RWPE2 (cell line): Measurements from ENCODE around the gene VWA5A.
"Not testable (repeated sequence)": the region's sequence is repeated elsewhere in the genome, so short reads cannot be mapped to it uniquely, and the experiment has no call there.

Experiments used
- ATAC-seq: fragments of 200-7000 bp; cut with Tn5 transposase; 3 replicates; pipeline ENCODE4 v1.9.1; 2021; ENCODE audit warnings: low read depth
- DNase-seq: peaks from one replicate; pipeline ENCODE4 v3.0.0-alpha.2; 2020; ENCODE audit warnings: low spot score
- H3K27ac ChIP-seq: fragments of 450-650 bp; 2 replicates; pipeline ENCODE4 v1.5.1; 2017; ENCODE audit warnings: mild to moderate bottlenecking; ENCODE audit not compliant: poor library complexity, severe bottlenecking
- H3K27me3 ChIP-seq: fragments of 250-450 bp; sonication (Bioruptor Pico); 2 replicates; pipeline ENCODE4 v1.5.1; 2021; ENCODE audit warnings: mild to moderate bottlenecking, moderate library complexity; ENCODE audit not compliant: insufficient read depth, poor library complexity, severe bottlenecking
- H3K36me3 ChIP-seq: fragments of 250-450 bp; sonication (Bioruptor Pico); 2 replicates; pipeline ENCODE4 v1.5.1; 2020; ENCODE audit warnings: low read depth, mild to moderate bottlenecking, moderate library complexity
- H3K4me1 ChIP-seq: fragments of 250-450 bp; sonication (Bioruptor Pico); 2 replicates; pipeline ENCODE4 v1.5.1; 2021; ENCODE audit warnings: mild to moderate bottlenecking, moderate library complexity; ENCODE audit not compliant: insufficient read depth, poor library complexity, severe bottlenecking
- H3K4me3 ChIP-seq: fragments of 250-450 bp; sonication (Bioruptor Pico); 2 replicates; pipeline ENCODE4 v1.5.1; 2021; ENCODE audit warnings: mild to moderate bottlenecking, moderate library complexity; ENCODE audit not compliant: severe bottlenecking
- H3K9me3 ChIP-seq: fragments of 250-450 bp; sonication (Bioruptor Pico); 2 replicates; pipeline ENCODE4 v1.5.1; 2021; ENCODE audit warnings: mild to moderate bottlenecking, moderate library complexity; ENCODE audit not compliant: severe bottlenecking
- CTCF ChIP-seq: fragments of 450-650 bp; IDR thresholded peaks from one replicate; pipeline ENCODE4 v1.5.1; 2017; ENCODE audit warnings: mild to moderate bottlenecking, moderate library complexity; ENCODE audit not compliant: poor library complexity, severe bottlenecking

VWA5A gene

GRCh38 chr11:124120891-124121290, 5.6 kb downstream of the VWA5A start:
- no peak for TF ChIP-seq CTCF
- DNase-seq = no peak

GRCh38 chr11:124122123-124122522, 6.9 kb downstream of the VWA5A start:
- Histone ChIP-seq H3K27me3 (no peaks in the 10 kb centered on the region), H3K9me3 (no peaks in the 10 kb centered on the region), H3K36me3 (peaks cover 5% of the 10 kb centered on the region; the same call in 1 of the 2 replicates), H3K4me3 (no peak overlapping the region), H3K4me1 (no peaks in the 10 kb centered on the region), H3K27ac (no peak overlapping the region)
- ATAC-seq = no peak
- no peak for TF ChIP-seq CTCF
- DNase-seq = no peak

More at GRCh38 chr11:124120891-124121290, 5.6 kb downstream of the VWA5A start:
- H3K4me1 ChIP-seq = no peaks in the 10 kb centered on the region
- H3K36me3 ChIP-seq = peaks cover 5% of the 10 kb centered on the region; the same call in 1 of the 2 replicates
- H3K4me3 ChIP-seq = no peak overlapping the region
- no peak overlapping the region for H3K27ac ChIP-seq
- no peaks in the 10 kb centered on the region for H3K27me3 ChIP-seq
- no peak for ATAC-seq
- H3K9me3 ChIP-seq = no peaks in the 10 kb centered on the region

GRCh38 chr11:124123622-124124021, 8.4 kb downstream of the VWA5A start:
- Histone ChIP-seq H3K36me3 (peaks cover 5% of the 10 kb centered on the region; the same call in 1 of the 2 replicates), H3K4me3 (no peak overlapping the region), H3K9me3 (no peaks in the 10 kb centered on the region), H3K4me1 (no peaks in the 10 kb centered on the region), H3K27me3 (no peaks in the 10 kb centered on the region), H3K27ac (no peak overlapping the region)
- no peak for TF ChIP-seq CTCF
- DNase-seq = no peak
- no peak for ATAC-seq

GRCh38 chr11:124127134-124127533, 11.9 kb downstream of the VWA5A start:
- ATAC-seq = not testable (repeated sequence)

GRCh38 chr11:124143034-124143433, 27.8 kb downstream of the VWA5A start:
- H3K9me3 ChIP-seq = no peaks in the 10 kb centered on the region
- no peaks in the 10 kb centered on the region for H3K4me1 ChIP-seq
- no peaks in the 10 kb centered on the region for H3K27me3 ChIP-seq
- H3K27ac ChIP-seq = no peak overlapping the region
- no peak for ATAC-seq
- H3K36me3 ChIP-seq = no peaks in the 10 kb centered on the region
- H3K4me3 ChIP-seq = no peak overlapping the region
- DNase-seq = no peak
- TF ChIP-seq CTCF = no peak

More at GRCh38 chr11:124127134-124127533, 11.9 kb downstream of the VWA5A start:
- not testable (repeated sequence) for H3K9me3 ChIP-seq, H3K36me3 ChIP-seq, DNase-seq, H3K4me1 ChIP-seq, H3K4me3 ChIP-seq, H3K27me3 ChIP-seq, H3K27ac ChIP-seq
